WI38 (cell line): ENCODE data around the gene GRID2.

ENCODE experiments used
- H3K4me3 ChIP-seq: 2 replicates; pipeline ENCODE4 v1.5.1; 2011; ENCODE audit warnings: low read depth, mild to moderate bottlenecking, control low read depth, low read length
- CTCF ChIP-seq: IDR thresholded peaks from 2 replicates; pipeline ENCODE4 v1.5.1; 2012; ENCODE audit warnings: low read depth, mild to moderate bottlenecking, control low read depth, low read length

Gene GRID2

GRCh38 chr4:92334716-92335350 lies 31.1 kb downstream of the GRID2 start:
- H3K4me3 ChIP-seq = no peak overlapping the region
- TF ChIP-seq CTCF = no peak

- no peak for TF ChIP-seq CTCF
- no peak overlapping the region for H3K4me3 ChIP-seq
Measured at GRCh38 chr4:92339676-92340075, 35.9 kb downstream of the GRID2 start.

GRCh38 chr4:92344216-92344615 lies 40.5 kb downstream of the GRID2 start:
- TF ChIP-seq CTCF = no peak
- H3K4me3 ChIP-seq = no peak overlapping the region

GRCh38 chr4:92346289-92346688 lies 42.5 kb downstream of the GRID2 start:
- no peak for TF ChIP-seq CTCF

GRCh38 chr4:92357966-92358365 lies 54.2 kb downstream of the GRID2 start:
- TF ChIP-seq CTCF = no peak
- H3K4me3 ChIP-seq = no peak overlapping the region

More at GRCh38 chr4:92346289-92346688, 42.5 kb downstream of the GRID2 start:
- H3K4me3 ChIP-seq = no peak overlapping the region

GRCh38 chr4:92359491-92359890 lies 55.7 kb downstream of the GRID2 start:
- no peak overlapping the region for H3K4me3 ChIP-seq

GRCh38 chr4:92362028-92362427 lies 58.3 kb downstream of the GRID2 start:
- no peak for TF ChIP-seq CTCF
- no peak overlapping the region for H3K4me3 ChIP-seq

More at GRCh38 chr4:92359491-92359890, 55.7 kb downstream of the GRID2 start:
- no peak for TF ChIP-seq CTCF
